HG03095 (cell line): Measurements from ENCODE around the gene DAPK2.
"Not testable (repeated sequence)": the region's sequence is repeated elsewhere in the genome, so short reads cannot be mapped to it uniquely, and the experiment has no call there.

Source experiments
- ATAC-seq: cut with Tn5 transposase; IDR thresholded peaks from one replicate; pipeline ENCODE4 v1.9.1; 2021; ENCODE audit warnings: moderate library complexity; ENCODE audit not compliant: unreplicated experiment

DAPK2 gene

GRCh38 chr15:63977119-63977518, 69.2 kb downstream of the DAPK2 start:
- ATAC-seq = no peak

DNA sequence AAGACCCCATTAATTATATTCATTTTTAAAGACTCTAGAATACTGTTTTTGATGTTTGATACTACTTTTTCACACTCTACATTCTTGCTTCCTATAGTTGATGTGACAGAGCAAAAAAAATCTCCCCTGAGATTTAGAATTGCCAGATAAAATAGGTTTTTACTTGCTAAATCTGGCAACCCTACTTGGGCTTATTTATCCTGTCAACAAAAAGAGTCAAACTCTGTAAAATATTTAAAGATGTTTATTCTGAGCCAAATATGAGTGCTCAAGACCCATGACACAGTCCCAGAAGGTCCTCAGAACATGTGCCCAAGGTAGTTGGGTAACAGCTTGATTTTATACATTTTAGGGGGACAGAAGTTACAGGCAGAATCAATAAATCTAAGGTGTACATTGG, 72.3 kb downstream of the DAPK2 start:
- no peak for ATAC-seq

DNA sequence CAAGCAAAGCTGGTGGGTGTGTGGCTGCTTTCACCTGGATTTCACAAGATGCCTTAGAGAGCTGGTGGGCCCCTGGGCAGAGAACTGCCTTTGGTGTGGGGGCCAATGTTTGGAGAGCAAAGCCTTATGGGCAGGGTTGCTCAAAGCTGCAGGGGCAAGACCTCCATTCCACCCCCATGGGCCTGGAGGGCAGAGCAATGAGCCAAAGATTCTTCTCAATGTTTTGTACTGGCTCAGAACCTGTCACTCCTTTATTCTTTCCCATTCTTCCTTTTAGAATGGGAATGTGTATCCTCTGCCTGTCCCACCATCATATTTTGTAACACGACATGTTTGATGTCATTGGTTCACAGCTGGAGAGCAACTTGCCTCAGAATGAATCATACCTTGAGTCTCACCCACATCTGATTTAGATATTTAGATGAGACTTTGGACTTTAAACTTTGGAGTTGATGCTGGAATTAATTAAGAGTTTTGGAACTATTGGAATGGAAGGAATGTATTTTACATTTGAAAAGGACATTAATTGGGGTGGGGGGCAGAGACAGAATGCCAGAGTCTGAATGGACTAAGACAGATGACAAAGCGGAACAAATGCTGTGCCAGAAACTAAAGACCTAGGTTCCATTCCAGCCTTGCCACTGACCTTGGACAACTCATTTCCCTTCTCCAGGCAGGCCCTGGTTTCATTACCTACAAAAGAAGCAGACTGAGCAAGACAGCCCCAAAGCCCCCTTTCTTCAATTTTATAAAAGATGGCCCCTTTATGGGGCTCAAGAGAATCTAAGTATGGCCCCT, 72.9 kb downstream of the DAPK2 start:
- ATAC-seq = no peak

- ATAC-seq = no peak
These were observed 73.5 kb downstream of the DAPK2 start for GRCh38 chr15:63972801-63973200.

- no peak for ATAC-seq
These were observed 74.4 kb downstream of the DAPK2 start for GRCh38 chr15:63971904-63972303.

GRCh38 chr15:63971427-63971805, 74.9 kb downstream of the DAPK2 start:
- no peak for ATAC-seq

DNA sequence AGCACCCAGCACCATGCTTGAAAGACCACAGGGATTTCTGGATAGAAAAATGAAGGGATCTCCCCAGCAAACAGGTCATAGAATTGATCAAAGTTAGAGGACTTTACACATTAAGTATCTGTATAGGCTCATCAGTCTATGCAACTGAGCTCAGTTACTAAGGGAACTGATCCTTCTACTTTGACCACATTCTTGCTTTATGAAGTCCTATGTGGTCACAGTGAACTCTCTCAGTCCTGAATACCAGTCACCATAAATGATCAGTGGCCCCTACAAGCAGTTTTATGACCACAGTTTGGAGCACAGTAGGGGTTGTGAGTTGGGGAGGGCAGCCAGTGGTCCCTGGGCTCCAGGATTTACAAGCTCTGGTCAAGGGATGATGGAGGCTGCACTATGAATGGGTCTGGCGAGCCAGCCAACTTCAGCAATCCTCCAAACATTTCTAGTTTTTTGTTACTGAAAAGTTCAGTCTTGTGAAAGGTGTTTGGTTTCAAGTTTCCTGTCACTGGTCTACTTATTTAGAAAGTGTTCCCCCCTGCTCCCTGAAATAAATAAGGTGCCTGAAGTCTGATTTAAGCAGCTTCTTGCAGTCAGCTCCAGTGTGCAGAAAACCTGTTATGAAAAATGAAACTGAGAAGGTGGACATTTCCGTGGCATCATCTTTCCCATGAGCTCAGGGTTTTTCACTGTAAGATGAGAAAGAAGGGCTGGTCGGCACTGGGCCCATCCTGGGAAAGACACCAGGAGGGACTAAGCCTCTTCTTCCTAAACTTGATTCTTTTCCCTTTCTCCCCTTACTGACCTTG, 75.5 kb downstream of the DAPK2 start:
- peak; percentile 90 for ATAC-seq

- ATAC-seq = no peak
These were observed 76.4 kb downstream of the DAPK2 start for GRCh38 chr15:63969652-63970421.

DNA sequence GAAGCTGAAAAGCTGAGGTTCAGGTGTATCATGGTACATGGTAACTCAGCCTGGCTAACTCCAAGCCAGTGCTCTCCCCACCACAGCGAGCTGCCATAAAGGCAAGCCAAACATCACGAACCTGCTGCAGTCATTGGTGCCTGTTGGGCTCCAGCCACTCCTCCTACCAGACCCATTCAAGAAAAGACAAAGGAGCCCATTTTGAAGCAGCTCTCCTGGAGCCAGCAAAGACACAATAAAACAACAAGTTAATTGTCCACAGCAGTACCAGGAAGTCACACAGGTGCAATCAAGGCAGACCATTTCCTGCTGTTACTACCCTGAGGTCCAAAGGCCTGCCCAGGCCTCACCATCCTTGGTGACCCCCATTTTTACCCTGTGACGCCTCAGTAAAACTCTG, 77.6 kb downstream of the DAPK2 start:
- no peak for ATAC-seq

DNA sequence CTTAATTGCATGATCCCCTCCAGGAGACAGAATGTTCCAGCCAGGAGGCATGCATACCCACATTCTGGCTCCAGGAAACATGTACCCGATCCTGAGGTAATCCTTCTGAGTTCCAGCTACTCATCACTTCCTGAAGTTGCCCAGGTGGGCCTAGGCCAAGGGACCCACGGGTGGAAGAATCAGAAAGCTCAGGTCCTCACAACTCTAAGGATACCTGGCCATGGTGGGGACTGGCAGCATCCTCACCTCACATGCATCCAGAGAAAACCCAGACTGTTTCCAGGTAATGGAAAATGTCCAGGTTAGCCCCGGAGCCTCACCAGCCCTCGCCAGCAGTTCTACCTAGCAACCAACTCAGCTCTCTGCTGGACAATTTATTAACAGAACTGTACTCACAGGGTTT, 78.2 kb downstream of the DAPK2 start:
- no peak for ATAC-seq

DNA sequence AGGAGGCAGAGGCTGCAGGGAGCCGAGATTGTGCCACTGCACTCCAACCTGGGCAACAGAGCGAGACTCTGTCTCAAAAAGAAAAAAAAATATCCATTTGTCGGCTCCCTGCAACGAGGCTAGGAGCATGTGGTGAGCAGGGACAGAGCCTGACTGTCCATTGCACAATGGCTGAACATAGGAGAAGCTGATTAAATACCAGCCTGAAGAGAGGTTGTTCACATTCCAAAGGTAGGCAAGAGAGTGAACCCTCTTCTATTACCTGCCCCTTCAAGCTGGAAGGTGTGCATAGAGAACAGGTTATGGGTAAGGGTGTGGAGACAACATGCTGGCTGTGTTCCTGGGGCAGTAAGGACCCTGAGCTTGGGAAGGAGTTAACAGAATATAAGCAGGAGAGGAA, 78.7 kb downstream of the DAPK2 start:
- ATAC-seq = no peak

DNA sequence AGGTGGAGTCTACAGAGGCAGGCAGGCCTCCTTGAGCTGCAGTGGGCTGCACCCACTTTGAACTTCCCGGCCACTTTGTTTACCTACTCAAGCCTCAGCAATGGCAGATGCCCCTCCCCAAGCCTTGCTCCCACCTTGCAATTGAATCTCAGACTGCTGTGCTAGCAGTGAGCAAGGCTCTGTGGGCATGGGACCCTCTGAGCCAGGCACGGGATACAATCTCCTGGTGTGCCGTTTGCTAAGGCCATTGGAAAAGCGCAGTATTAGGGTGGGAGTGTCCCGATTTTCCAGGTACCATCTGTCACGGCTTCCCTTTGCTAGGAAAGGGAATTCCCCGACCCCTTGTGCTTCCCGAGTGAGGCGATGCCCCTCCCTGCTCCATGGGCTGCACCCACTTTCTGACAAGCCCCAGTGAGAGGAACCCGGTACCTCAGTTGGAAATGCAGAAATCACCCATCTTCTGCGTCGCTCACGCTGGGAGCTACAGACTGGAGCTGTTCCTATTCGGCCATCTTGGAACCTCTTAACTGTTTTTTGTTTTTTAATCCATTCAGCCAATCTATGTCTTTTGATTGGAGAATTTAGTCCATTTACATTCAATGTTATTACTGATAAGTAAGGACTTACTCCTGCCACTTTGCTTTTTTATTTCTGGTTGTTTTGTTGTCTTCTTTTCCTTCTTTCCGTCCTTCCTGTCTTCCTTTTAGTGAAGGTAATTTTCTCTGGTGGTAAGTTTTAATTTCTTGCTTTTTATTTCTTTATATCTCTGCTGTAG, 83.2 kb downstream of the DAPK2 start:
- not testable (repeated sequence) for ATAC-seq

GRCh38 chr15:63953524-63953923, 92.8 kb downstream of the DAPK2 start:
- ATAC-seq = no peak

GRCh38 chr15:63950911-63951481, 95.3 kb downstream of the DAPK2 start:
- no peak for ATAC-seq

DNA sequence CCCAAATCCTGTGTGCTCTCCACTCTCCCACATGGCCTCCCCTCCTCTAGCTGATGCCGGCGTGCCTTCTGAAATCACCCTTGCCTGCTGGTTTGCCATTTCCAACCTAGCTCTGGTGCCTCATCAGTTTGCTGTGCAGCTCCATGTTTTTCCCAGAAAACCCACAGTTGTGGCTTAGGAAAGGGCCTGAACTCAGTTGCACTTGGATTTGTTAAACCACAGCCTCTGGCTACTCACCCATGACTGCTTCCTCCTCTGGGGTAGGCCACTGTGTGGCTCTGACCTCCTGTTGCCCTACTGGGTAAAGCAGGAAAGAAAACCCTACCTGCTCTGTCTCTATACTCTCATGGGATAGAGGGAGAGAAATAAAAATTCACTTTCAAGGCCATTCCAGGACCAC, 97.3 kb downstream of the DAPK2 start:
- ATAC-seq = no peak

- no peak for ATAC-seq
These were observed 97.8 kb downstream of the DAPK2 start for GRCh38 chr15:63948436-63948835.

- no peak for ATAC-seq
These were observed 99.1 kb downstream of the DAPK2 start for GRCh38 chr15:63947228-63947627.

DNA sequence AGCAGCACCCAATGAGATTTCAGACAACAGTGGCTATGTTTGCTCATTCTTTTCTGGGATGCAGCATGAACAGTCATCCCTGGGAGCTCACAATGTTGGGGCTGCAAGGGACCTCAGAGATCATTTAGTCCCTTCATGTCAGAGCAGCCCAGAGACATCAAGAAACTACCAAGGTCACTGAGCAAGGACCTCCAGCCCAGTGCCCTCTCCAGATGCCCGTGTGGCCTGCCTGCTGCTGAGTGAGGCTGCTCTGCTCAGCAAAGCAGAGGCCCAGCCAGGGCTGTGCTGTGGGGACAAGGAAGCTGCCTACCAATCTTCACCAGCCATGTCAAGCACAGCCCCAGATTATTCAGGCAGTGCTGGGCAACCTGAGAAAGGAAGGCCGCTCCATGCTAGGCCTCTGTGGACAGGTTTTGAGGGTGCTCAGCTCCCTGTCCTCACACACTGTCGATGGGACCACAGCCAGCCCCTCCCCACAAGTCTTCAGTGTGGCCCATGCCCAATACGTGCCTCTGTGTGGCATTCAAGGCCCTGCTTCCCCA, 99.7 kb downstream of the DAPK2 start:
- no peak for ATAC-seq

- no peak for ATAC-seq
These were observed 100.4 kb downstream of the DAPK2 start for GRCh38 chr15:63945838-63946298.
